NOMO-1 treated with DMSO at 0.1 percent for 48 hours (cell line): ENCODE measurements around the gene BOC.

Source experiments
- DNase-seq: peaks from one replicate; lab custom pipeline; 2025; ENCODE audit not compliant: unreplicated experiment; lab: John Stamatoyannopoulos, UW

The BOC gene

DNA sequence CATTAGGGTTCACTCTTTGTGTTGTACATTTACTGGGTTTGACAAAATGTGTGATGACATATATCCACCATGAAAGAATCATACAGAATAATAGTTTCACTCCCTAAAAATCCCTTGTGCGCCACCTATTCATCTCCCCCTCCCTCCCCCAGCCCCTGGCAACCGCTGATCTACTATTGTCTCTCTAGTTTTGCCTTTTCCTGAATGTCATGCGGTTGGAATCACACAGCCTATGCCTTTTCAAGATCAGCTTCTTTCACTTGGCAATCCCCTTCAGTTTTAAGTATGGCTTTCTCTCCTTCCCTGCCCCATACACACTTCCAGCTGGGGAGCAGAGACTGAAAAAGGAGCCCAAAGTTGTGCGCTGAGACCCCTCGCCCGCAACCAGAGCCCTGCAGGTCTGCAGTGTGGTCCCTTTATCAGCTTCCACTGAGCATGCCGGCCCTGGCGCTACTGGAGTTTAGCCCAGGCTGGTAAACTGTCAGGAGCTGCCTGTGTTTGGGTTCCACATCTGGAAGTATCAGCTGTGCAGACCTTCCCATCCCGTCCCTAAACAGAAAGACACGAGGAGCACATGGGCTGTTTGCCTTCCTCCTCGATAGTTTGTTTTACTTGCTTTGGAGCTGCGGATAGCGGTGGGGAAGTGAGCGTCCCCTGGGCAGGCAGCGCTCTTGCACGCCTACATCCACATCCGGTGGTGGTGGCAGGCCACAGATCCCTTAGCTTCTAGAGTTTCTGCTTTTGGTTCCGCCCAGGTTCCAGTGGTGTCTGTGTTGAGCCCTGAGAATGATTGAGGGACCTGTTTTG is 12.3 kb downstream of the BOC start:
- peak; percentile 68 for DNase-seq

DNA sequence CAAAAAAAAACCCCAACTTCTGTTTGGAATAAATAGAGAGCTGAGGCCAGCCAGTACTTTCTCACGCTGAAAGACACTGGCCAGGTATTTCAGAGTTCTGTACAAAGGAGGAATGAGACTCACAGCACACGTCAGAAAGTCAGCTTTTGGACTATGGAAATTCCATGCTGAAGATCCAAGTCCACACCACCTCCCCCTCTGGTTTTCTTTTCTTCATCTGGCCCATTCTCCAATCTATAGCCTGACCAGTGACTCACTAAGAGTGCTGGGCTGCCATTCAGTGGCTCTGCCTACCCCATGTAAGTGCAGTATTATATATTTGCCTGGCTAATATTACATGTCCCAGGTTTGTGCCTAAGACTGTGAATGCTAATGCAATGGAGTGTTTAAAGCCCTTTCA is 13.9 kb downstream of the BOC start:
- no peak for DNase-seq

DNA sequence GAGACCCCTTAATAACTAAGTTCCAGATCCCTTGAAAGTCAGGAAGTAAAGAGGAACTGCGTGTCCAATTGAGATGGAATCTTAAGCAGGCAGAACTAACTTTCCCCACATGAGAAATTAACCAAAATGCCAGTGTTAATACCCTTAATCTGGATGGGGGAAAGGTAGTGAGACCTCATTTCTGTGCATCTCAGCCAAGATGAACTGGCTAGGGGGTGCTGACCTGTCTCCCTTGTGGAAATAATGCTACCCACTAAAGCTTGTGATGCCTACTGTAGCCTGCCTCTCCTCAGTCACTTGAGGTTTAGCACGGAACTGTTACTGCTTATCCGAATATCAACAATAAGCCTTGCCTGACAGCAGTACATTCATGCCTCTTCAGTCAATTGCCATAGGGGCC is 15.1 kb downstream of the BOC start:
- no peak for DNase-seq

DNA sequence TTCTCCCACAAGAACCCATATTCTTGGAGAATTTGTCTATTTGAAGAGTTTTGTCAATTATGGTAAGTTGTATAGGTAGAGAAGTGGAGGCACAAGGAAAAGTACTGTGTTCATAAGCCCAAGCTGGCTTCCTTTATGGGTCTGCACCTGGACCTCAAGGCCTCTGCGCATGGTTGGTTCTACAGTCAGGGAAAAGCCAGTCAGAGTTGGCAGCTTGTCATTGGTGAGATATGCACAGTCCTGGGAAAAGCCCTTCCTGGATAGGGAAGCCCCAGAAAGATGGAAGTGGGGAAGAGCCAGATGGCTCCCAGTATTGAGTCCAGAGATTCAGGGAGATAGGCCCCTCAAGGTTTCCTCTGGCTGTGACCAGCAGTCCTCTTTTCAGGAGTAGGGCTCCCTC is 15.8 kb downstream of the BOC start:
- no peak for DNase-seq

DNA sequence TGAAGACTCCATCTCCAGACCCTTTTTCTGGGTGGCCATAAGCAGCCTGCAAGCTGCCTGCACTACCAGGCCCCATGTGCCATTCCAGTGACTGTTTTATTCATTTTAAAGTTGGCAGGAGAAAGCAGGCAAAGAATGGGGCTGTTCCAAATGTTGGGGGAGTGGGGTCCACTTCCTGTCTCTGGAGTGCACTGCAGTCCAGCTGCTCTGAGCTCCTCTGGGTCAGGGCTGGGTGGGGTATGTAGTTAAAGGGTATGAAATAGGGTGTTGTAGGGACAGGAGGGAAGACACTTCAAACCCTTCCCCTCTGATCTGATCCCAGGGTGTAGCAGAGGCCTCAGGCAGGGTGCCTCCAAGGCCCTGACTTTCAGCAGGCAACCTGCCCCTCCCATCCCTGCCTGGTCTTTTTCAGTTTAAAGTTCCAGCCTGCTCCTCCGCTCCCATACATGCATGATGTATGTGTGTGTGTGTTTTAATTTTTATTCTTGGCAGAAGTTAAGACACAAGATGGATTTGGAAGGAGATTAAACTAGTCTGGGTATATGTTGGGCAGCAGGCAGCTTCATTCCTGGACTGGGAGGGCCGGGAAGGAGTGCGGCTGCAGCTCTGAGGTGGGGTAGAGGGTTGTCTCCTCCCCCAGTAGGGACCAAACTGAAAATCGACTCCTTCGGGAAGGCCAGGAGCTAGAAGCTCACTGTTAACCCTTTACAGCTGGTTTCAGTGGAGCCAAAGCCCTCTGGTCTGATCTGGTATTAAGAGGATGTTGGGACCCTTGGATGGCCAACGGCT is 17.3 kb downstream of the BOC start:
- no peak for DNase-seq

DNA sequence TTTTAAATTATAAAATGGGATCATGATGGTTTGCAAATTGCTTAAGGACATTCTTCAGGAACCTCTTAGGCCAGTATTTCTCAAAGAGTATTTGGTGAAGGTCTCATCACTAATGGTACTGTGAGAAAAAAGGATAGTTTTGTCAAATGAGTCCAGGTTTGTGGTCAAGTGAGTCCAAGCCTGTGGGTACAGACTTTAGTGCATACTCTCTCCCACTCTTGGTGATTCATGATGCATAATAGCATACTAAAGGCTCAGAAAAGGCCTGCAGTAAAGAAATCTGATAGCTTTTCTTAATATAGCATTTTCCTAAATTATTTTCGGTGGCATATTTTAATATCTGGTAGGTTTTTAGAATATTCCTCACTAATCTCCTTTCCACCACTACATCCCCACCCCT is 20.0 kb downstream of the BOC start:
- DNase-seq: no peak

DNA sequence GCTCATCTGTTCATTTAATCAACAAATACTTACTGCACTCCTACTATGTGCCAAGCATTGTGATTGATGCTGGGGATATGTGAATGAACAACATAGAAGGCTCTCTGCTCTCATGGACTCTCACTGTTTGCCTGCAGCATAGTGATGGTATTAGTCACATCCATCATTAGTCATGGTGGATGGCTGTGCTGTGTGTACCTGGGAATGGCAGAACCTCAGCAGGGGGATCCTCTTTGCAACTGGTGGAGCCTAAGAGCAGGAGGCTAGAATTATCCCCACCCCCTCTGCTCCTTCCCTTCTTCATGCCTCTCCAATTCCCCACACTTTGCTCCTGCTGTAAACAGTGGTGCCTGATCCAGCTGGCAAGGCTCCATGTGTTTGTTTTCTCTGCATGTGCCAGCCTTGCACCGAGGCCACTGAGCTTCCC is 20.5 kb downstream of the BOC start:
- no peak for DNase-seq

DNA sequence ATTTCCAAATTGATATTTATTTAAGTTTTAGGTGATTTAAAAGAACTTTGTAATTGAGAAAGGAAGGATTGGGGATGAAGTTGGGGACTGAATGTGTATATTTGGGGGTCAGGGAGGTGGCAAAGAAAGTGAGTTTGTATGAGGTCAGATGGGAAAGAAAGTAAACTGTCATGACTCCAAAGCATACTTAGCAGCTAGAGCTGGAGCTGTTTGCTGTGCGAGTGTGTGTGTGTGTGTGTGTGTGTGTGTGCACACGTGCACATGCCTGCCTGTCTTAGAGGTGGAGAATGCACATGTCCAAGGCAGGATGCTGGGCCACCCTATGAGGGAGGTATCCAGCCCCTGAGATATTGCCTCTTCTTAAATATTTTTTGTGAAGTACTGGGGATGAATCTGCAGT is 21.0 kb downstream of the BOC start:
- no peak for DNase-seq

DNA sequence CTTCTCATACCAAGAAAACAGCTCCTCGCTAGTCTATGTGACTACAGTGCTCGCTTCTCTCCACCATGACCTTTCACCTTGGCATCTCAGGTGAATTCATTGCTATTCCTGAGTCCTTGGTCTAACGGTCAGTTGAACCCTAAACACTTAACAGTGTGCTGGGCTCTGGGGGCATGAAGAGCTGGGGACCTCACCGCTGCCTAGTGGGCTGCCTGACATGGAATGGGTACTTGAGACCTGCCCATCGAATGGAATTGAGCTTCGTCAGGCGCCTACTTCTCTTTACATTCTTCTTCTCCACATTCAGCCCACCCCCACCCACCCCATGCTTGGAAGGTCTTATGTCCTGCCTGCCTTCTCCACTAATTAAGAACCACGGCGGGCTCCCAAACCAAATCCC is 22.1 kb downstream of the BOC start:
- DNase-seq: no peak

DNA sequence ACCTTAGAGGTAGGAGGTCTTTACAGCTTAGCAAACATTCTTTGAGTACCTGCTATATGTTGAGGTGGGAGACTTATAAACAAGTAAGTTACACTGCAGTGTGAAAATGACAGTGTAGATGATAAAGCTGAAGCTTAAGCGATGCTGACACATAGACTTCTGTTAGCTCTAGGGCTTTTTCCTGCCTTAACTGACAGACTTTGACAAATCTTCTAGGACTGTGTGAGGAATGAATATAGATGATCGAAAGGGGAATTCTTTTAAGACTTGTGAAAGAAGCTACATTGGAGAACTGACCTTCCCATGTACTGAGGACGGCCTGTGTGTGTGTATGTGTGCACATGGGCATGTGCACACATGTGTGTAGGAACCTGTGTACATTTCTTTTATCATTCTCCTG is 22.7 kb downstream of the BOC start:
- no peak for DNase-seq

DNA sequence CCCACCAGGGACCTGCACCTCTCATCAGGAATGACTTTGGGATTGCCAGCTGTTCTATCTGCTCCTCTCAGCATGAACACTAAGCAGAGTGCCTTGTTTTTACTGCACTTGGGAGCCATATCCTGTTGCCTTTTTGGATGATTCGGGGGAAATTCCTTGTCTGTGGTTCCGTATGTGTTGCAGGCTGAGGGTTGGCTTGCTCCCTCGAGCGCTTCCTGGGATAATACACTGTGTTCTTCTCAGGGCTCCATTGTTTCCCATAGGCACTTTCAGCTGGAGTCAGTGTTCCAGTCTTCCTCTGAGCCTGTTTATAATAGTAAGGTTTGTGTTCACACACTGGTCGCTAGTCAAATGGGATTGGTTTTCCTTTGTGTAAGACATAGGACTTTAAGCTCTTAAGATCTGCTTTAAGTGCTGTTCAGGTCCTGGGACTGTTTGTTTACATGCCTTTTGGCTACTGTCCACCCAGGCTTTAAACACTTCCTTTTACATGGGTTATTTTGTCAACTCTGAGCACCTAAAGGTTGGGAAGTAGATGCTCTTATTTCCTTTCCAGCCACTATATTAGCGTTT is 23.4 kb downstream of the BOC start:
- DNase-seq: no peak

DNA sequence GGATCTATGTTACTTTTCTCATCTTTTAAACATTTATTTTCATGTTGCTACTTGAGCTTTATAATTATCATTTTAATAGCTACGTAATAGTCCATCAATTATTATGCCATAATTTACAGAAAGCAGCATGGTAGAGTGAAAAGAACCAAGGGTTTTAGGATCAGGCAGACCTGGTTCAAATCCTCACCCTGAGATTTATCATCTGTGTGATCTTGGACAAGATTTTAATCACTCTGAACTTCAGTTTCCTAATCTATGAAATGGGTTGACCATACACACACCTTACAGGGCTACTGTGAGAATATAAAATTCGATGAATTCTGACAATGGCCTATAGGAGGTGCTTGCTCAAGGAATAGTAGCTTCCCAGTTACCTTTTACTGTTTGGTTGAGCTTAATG is 27.1 kb downstream of the BOC start:
- DNase-seq: no peak

DNA sequence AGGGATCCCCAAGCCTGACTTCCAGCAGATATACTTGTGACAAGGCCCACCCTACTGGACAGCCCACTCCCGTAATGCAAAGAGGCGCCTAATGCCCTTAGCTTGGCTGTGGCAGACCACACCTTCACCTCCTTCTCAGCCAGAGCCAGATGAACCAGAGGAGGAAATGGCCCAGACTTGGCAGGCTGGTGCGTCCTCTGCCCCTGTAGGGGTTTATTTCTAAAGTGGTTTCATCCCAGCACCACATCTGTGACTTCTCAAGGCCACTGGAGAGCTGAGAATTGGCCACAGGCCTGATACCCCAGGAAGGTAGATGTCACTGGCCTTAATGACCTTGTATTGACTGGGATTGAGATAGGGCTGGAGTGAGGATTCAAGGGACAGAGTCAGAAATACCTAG is 29.5 kb downstream of the BOC start:
- no peak for DNase-seq

DNA sequence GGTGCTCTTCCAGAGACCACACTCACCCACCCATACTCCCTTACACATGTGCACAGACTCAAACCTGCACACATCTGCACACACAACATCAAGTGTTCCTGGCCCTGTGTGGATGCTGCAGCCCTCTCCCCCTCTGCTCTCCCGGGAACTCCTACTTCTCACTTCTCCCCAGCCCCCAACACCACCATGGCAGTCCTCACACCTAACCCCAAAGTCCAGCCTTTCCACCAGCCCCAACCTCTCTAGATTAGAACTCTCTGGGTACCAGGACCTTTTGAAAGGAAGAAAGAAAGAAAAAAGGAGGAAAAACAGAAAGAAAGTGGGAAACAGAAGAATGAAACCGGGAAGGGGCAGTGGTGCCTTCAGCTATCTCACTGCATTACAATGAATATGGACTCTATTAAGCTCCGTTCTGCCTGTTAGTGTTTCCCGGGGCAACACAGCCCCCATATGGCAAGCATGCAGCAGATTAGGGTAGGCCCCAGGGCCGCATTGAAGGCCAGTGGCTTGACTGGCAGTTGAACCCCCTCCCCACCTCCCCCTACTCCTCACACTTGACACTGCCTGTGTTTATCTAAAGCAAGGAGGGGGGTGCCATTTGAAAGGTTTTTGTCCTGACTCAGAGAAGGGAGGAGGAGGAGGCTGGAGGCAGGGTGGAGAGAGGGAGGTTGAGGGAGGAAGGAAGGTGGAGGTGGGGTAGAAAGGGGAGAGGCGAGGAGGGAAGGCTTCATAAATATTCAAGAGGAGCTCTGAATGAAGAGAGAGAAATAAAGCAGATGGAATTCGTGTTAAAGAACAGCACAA is 30.1 kb downstream of the BOC start:
- DNase-seq: no peak

DNA sequence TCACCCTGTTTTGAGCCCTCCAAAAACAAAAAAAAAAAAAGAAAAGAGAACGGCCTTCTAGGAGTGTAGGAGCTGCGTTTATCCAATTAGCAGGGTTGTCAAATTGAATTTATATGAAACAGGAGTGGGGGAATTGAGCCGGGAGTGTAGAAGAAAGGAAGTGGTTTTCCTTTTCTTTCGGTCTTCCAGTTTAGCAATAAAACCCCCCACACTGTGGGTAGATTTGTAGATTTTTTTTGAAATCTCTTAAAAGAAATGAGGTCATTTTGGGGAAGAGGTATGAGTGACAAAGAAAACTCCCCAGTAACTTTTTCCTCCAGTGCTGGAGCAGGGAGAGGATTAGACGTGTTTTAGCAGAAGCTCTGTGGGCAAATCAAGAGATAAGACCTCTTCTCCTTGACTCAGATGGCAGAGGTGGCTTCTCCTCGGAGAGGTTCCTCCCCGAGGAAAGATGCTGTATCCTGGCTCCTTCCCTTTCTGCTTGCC is 30.8 kb downstream of the BOC start:
- peak; percentile 24 for DNase-seq

DNA sequence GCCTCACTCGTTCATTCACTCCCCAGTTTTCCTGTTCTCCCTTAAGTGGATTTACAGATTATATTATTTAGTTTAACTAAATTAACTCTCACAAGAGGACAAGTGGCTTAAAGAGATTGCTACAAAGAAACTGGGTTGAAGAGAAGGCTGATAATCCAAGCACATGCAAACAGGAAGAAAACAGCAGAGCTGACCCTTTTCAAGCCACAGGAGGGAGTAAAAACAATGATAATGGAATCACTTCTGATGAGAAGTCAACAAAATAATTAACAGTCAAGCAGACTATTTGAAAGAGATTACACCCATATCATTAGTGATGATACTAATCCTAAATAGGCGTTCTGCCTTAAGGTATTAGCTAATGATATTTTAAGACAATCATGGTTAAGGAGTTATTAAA is 31.7 kb downstream of the BOC start:
- no peak for DNase-seq

DNA sequence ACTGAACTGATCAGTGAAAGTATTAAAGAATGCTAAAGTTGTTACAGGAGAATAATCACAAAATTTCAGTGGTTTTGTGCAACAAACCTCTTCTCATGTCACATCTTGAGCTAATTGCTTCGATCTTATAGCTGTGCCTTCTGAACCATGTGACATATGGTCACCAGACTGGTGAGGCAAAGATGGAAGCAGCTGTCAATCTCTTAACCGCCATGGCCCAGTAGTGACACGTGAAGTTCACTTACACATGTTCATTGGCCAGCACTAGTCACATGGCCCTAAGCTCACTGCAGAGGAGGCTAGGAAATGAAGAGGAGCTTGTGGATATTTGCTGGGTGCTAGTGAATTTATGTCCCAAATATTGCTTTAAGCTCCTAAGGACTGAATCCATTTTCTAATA is 32.5 kb downstream of the BOC start:
- no peak for DNase-seq

DNA sequence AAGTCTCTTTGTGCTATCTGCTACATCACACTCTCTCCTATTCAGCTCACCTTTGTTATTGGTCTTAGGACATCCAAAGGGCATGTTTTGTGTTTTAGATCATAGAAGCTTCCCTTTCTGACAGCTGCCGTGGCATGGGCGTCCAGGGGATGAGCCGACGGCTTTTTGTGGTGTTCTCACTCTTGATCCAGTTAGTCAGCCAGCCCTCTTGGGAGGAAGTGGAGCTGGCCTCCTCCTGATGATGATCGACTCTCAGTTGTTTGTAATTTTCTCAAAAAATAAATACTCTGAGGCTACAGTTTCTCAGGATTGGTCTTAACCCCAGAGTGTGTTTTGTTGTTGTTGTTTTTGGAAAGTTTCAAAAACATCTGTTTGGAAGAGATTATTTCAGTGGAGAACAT is 34.4 kb downstream of the BOC start:
- DNase-seq: no peak

DNA sequence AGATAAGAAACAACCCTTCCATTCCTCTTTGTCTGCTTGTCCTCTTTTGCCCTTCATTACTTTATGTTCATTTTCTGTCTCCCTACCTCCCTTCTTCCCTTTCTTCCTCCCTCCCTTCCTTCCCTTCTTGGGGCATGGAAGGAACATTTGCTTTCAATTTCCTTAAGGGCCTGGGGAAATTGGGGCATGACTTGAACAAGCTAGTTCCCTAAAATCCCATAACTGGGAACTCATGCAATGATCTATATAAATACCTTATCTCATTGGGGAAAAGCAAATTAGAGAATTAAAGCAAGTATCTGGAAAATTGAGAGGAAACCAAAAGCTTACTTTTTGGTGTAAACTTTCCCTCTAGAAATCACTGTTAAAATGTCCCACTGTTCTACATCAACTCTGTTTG is 35.7 kb downstream of the BOC start:
- DNase-seq: no peak

DNA sequence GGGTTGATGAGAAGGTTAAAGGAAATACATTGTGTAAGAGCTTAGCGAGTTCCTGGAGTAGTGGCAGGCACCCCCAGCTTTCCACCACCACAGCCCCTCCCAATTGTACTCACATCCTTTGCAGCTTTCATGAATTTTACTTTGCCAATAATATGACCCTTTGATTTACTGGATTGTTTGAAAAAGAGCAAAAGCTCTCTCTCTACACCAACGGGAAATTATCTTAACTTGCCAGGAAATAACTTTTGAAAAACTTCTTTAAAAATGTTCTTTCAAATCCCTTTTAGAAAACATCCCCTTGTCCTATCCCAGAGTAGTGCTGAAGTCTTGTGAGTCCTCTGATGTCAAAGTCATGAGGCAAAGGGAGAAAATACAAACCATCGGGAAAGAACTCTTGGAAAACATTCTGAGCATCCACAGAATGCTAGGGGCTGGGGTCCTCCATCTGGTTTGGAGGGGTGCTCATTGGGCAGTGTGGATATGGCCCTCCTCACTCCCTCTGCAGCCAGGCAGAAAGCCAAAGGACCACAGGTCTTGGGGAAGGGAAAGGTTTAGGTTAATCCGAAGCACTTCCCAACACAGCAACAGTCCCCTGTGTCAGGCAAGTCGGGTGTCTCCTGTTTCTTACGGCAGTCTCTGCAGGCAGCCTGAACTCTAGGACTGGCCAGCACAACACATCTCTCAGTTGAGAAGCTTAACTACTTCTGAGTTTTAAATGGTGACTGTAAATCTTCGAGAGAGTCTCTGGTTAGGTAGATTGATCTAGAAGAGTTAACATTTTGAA is 36.5 kb downstream of the BOC start:
- no peak for DNase-seq
